ENCODE measurements around the gene OR9A4. TPM values are rescaled to one million over a fixed set of nuclear protein-coding genes. Genes with fewer than 3 reads are reported as not detected.

The OR9A4 gene
- total RNA-seq, 1 donor from 2014 or later, result not detected

DNA sequence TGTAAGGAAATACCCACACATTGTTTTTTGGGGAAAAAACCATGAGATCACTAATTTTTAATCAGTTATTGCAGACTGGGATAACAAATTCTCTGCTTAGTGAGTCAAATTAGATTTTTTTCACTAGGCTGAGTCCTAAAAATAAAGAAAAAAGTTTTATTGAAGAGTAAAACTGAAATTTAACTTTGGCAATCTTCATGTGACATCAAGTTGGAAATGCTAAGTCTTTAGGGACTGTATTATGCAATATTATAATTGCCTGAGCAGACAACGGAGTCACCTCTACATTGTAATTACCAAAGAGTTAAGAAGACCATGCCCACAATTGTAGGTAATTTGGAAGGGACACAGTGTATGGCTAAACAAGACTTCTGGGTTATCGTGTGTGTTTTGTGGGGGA, 32.8 kb downstream of the OR9A4 start:
- DNase-seq (ENCODE audit: low spot score), result no peak

DNA sequence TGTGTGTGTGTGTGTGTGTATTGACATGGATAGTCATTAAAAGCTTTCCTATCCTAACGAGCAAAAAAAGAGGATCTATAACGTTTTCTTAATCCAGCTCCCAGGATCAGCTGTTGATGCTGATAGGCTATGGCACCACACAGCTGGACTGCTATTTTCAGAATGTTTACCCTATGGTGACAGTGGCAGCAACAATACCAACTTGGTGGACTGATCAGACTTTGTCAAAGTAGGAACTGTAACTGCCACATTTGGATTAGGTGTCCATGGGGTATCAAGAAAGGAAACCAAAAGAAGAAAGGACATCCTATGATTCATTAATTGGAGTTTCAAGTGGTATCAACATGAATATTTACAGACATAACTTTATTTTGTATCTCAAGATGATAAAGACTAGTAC, 33.3 kb downstream of the OR9A4 start:
- DNase-seq (ENCODE audit: low spot score), result no peak

DNA sequence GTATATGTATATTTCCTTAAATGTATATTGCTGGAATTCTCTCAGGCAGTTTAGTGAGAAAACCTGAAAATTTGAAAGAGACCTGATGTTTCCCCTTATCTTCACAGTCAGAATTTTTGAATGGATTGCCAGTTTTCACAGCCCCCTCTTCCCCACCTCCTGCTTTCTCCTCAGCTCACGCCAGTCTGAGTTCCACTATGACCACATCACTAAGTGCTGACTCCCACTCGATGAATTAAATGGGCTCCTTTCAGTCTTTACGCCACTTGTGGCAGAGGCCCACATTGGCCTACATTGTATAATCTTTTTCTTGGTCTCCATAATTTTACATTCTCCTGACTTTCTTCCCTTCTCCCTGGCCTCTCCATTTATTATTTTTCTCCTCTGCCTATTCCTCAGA, 33.7 kb downstream of the OR9A4 start:
- DNase-seq (ENCODE audit: low spot score), result no peak

DNA sequence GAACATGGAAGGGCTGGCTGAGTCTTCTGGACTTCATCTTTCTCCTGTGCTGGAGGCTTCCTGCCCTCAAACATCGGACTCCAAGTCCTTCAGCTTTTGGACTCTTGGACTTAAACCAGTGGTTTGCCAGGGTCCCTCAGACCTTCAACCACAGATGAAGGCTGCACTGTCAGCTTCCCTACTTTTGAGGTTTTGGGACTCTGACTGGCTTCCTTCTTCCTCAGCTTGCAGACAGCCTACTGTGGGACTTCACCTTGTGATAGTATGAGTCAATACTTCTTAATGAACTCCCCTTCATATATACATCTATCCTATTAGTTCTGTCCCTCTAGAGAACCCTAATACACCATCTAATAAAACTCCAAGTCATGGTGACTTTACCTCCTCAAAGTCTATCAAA, 34.6 kb downstream of the OR9A4 start:
- no peak for DNase-seq (ENCODE audit: low spot score)

DNA sequence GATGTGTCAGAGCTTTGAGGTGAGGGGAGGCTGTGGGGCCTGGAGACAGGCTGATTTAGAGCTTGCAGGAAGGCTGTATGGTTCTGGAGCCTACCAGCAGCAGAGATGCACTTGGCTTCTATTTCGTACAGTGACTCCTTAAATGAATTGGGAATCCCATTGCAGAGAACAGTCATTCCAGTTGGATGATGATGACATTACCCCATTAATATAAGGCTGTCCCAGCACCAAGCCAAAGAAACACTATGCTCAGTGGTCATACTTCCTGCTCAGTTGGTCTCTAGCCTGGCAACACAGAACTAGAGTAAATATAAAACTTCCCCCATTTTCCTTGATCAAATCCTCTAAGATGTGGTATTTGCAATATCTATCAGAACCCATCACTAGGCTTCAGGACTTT, 36.3 kb downstream of the OR9A4 start:
- no peak for DNase-seq (ENCODE audit: low spot score)

DNA sequence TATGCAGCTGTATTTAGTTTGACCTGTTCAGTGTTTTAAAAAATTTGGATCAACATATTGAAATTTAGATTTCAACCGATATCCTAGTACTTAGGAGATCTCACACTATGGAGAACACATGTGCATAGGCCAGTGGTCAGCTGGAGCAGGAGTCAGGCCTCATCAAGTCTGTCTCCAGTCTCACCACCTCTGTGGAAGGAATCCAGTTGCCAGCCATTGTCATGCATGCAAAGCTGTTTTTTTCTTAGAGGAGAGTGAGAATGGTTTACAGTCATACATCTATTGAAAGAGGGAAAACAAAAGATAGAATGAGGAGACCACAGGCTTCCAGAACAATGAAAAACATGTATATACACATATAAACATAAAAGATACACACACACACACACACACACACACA, 38.1 kb downstream of the OR9A4 start:
- DNase-seq (ENCODE audit: low spot score), result no peak

DNA sequence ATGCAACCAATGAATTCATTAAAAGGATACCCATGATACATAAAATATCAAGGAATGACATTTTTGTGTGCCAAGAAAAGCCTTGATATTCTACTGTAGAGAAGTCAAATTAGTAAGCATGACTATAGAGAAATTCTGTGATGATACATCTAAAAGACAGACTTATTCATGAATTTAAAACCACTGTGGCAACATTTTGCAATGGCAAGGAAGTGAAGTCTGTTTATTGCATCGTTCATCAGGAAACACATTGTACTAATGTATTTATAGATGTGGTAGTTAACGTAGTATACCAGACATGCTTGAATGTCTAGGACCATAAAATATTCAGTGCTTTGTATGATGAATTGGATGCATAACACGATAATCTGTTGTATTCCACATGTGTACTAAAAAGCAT, 39.9 kb downstream of the OR9A4 start:
- DNase-seq (ENCODE audit: low spot score), result no peak

DNA sequence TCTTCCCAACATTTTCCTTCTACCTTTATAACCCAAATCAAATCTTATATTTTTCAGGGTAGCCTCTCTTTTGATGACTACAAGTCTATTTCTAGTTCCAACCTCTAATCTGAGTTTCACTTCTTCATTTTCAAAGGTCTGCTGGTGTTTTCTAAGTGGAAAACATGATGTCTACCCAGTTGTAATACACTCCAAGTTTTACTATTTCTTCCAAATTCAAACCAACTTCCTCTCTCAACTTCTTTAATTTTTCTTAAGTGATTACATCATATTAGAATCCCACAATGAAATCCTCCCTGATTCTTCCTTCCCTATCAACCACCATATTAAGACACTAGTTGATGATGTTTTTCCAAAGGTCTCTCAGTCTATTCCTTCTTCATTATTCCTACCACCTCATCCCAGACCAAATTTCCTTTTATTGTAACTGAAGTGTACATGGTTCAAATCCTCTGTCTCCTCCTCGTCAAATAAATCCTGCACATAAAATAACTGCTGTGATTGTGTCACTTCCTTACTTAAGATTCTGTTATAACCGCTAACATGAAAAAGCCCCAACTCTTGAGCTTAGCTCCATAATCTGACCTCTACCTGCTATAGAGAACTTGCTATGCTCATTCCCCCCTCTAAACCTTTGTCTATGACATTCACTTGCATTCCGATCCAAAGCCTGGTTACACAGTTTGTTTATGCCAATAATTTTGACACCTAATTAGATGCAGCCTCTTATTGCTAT, 44.7 kb downstream of the OR9A4 start:
- no peak for DNase-seq (ENCODE audit: low spot score)

Other genes with a start within 250 kb of the OR9A4 start
- gene DENND11, start 214.2 kb upstream of the OR9A4 start, total RNA-seq, result 19.1 TPM
- gene WEE2, start 208.0 kb upstream of the OR9A4 start, total RNA-seq, result not detected
- gene SSBP1, start 178.0 kb upstream of the OR9A4 start, total RNA-seq, result 121 TPM
- gene TAS2R3, start 152.3 kb upstream of the OR9A4 start, total RNA-seq, result 6.4 TPM
- 4.7 TPM for gene TAS2R4, start 139.7 kb upstream of the OR9A4 start, total RNA-seq
- gene TAS2R5, start 126.2 kb upstream of the OR9A4 start, total RNA-seq, result 6.2 TPM
- gene PRSS37, start 74.9 kb upstream of the OR9A4 start, total RNA-seq, result not detected
- gene CLEC5A, start 30.6 kb downstream of the OR9A4 start, total RNA-seq, result 2.8 TPM
- gene TAS2R38, start 57.4 kb downstream of the OR9A4 start, total RNA-seq, result not detected
- gene MGAM, start 79.5 kb downstream of the OR9A4 start, total RNA-seq, result 0.47 TPM
- gene MGAM2, start 195.3 kb downstream of the OR9A4 start, total RNA-seq, result not detected

Data from ureter (tissue), 1 donor.